Central memory CD8-positive, alpha-beta T cell (primary cell): Measurements from ENCODE around the gene RNF169.

ENCODE experiments used
- ATAC-seq: fragments of 150-1000 bp; cut with Tn5 transposase; replicated peaks from 2 replicates; pipeline ENCODE4 v1.10.0; 2022; ENCODE audit warnings: mild to moderate bottlenecking, moderate FRiP score, moderate number of reproducible peaks; ENCODE audit not compliant: poor library complexity, severe bottlenecking; ENCODE audit errors: extremely low read depth
- DNase-seq, 2 donors: peaks; one replicate each; pipeline ENCODE4 v3.0.0; 2021; ENCODE audit warnings: low spot score in 2 of 2
- H3K27ac Mint-ChIP-seq: one replicate; pipeline ENCODE4 v1.8.0; 2022; ENCODE audit warnings: low read depth, mild to moderate bottlenecking, moderate library complexity, mixed read lengths
- H3K27me3 Mint-ChIP-seq: one replicate; pipeline ENCODE4 v1.8.0; 2022; ENCODE audit warnings: mixed read lengths
- H3K36me3 Mint-ChIP-seq: one replicate; pipeline ENCODE4 v1.8.0; 2022; ENCODE audit warnings: mild to moderate bottlenecking, moderate library complexity, mixed read lengths; ENCODE audit not compliant: insufficient read depth
- H3K4me1 Mint-ChIP-seq: one replicate; pipeline ENCODE4 v1.8.0; 2022; ENCODE audit warnings: mixed read lengths
- H3K4me3 Mint-ChIP-seq: one replicate; pipeline ENCODE4 v1.8.0; 2022; ENCODE audit warnings: mild to moderate bottlenecking, moderate library complexity, mixed read lengths
- H3K9me3 Mint-ChIP-seq: one replicate; pipeline ENCODE4 v1.8.0; 2022; ENCODE audit warnings: mixed read lengths

Gene RNF169

GRCh38 chr11:74717221-74717969 lies 31.3 kb upstream of the RNF169 start:
- H3K9me3 Mint-ChIP-seq: no peaks in the 10 kb centered on the region
- H3K4me1 Mint-ChIP-seq: no peaks in the 10 kb centered on the region
- no peaks in the 10 kb centered on the region for H3K27me3 Mint-ChIP-seq
- H3K4me3 Mint-ChIP-seq: no peak overlapping the region
- H3K27ac Mint-ChIP-seq: no peak overlapping the region
- no peaks in the 10 kb centered on the region for H3K36me3 Mint-ChIP-seq
- ATAC-seq: no peak
- DNase-seq: no peak

GRCh38 chr11:74719011-74719410 lies 29.6 kb upstream of the RNF169 start:
- no peak overlapping the region for H3K4me3 Mint-ChIP-seq
- no peak for ATAC-seq
- DNase-seq: no peak
- no peaks in the 10 kb centered on the region for H3K36me3 Mint-ChIP-seq
- H3K27me3 Mint-ChIP-seq: no peaks in the 10 kb centered on the region
- no peaks in the 10 kb centered on the region for H3K9me3 Mint-ChIP-seq
- no peaks in the 10 kb centered on the region for H3K4me1 Mint-ChIP-seq
- H3K27ac Mint-ChIP-seq: no peak overlapping the region

- DNase-seq (no peak), ATAC-seq (no peak)
- H3K27me3 Mint-ChIP-seq: no peaks in the 10 kb centered on the region
- H3K27ac Mint-ChIP-seq: no peak overlapping the region
- no peaks in the 10 kb centered on the region for H3K9me3 Mint-ChIP-seq
- no peaks in the 10 kb centered on the region for H3K36me3 Mint-ChIP-seq
- H3K4me3 Mint-ChIP-seq: no peak overlapping the region
- no peaks in the 10 kb centered on the region for H3K4me1 Mint-ChIP-seq
Measured at GRCh38 chr11:74720596-74721478, 27.8 kb upstream of the RNF169 start.

GRCh38 chr11:74721479-74721835 lies 27.2 kb upstream of the RNF169 start:
- no peak for ATAC-seq
- Mint-ChIP-seq H3K9me3 (no peaks in the 10 kb centered on the region), H3K4me1 (no peaks in the 10 kb centered on the region), H3K36me3 (no peaks in the 10 kb centered on the region), H3K4me3 (no peak overlapping the region), H3K27ac (no peak overlapping the region), H3K27me3 (no peaks in the 10 kb centered on the region)
- DNase-seq: no peak

- Mint-ChIP-seq H3K4me3 (no peak overlapping the region), H3K36me3 (no peaks in the 10 kb centered on the region), H3K27ac (no peak overlapping the region), H3K4me1 (no peaks in the 10 kb centered on the region), H3K27me3 (no peaks in the 10 kb centered on the region), H3K9me3 (no peaks in the 10 kb centered on the region)
- DNase-seq (no peak), ATAC-seq (no peak)
Measured at GRCh38 chr11:74723511-74723910, 25.1 kb upstream of the RNF169 start.

- no peak for DNase-seq
- Mint-ChIP-seq H3K36me3 (no peaks in the 10 kb centered on the region), H3K4me3 (no peak overlapping the region), H3K27me3 (peaks cover 12% of the 10 kb centered on the region), H3K27ac (no peak overlapping the region), H3K9me3 (no peaks in the 10 kb centered on the region), H3K4me1 (peaks cover 1% of the 10 kb centered on the region)
- ATAC-seq: no peak
Measured at GRCh38 chr11:74725701-74726100, 22.9 kb upstream of the RNF169 start.

- Mint-ChIP-seq H3K4me3 (no peak overlapping the region), H3K27me3 (peaks cover 20% of the 10 kb centered on the region), H3K9me3 (no peaks in the 10 kb centered on the region), H3K27ac (no peak overlapping the region), H3K36me3 (no peaks in the 10 kb centered on the region), H3K4me1 (peaks cover 4% of the 10 kb centered on the region)
- DNase-seq (peak; percentile 33 to 42), ATAC-seq (peak; percentile 71)
Measured at GRCh38 chr11:74726547-74727182, 22.0 kb upstream of the RNF169 start.

- H3K4me3 Mint-ChIP-seq: no peak overlapping the region
- H3K9me3 Mint-ChIP-seq: no peaks in the 10 kb centered on the region
- H3K36me3 Mint-ChIP-seq: no peaks in the 10 kb centered on the region
- H3K27me3 Mint-ChIP-seq: peaks cover 45% of the 10 kb centered on the region
- ATAC-seq: no peak
- H3K4me1 Mint-ChIP-seq: peaks cover 4% of the 10 kb centered on the region
- no peak overlapping the region for H3K27ac Mint-ChIP-seq
- no peak for DNase-seq
Measured at GRCh38 chr11:74729397-74729796, 19.3 kb upstream of the RNF169 start.

- Mint-ChIP-seq H3K27me3 (peaks cover 54% of the 10 kb centered on the region), H3K4me3 (peak overlapping the region; percentile 46), H3K36me3 (no peaks in the 10 kb centered on the region), H3K27ac (no peak overlapping the region), H3K9me3 (no peaks in the 10 kb centered on the region), H3K4me1 (peaks cover 4% of the 10 kb centered on the region)
- ATAC-seq (no peak), DNase-seq (no peak)
Measured at GRCh38 chr11:74730571-74731260, 17.9 kb upstream of the RNF169 start.

GRCh38 chr11:74731301-74732094 lies 17.2 kb upstream of the RNF169 start, which contains the start of gene CHRDL2:
Gene CHRDL2 (minus strand): TSS chr11:74731426. CDS start chr11:74730888, 538 bp downstream.
- H3K27me3 Mint-ChIP-seq: peaks cover 59% of the 10 kb centered on the region
- no peak for DNase-seq
- H3K9me3 Mint-ChIP-seq: no peaks in the 10 kb centered on the region

GRCh38 chr11:74734559-74734925 lies 14.1 kb upstream of the RNF169 start:
- Mint-ChIP-seq H3K4me1 (peaks cover 4% of the 10 kb centered on the region), H3K4me3 (no peak overlapping the region), H3K36me3 (no peaks in the 10 kb centered on the region), H3K9me3 (no peaks in the 10 kb centered on the region), H3K27ac (no peak overlapping the region), H3K27me3 (peaks cover 73% of the 10 kb centered on the region)
- DNase-seq: no peak
- no peak for ATAC-seq

More at GRCh38 chr11:74731301-74732094, 17.2 kb upstream of the RNF169 start, which contains the start of gene CHRDL2:
- H3K27ac Mint-ChIP-seq: no peak within 1 kb of the TSS
- no peaks in the 10 kb centered on the region for H3K36me3 Mint-ChIP-seq
- peaks cover 4% of the 10 kb centered on the region for H3K4me1 Mint-ChIP-seq
- ATAC-seq: no peak
- H3K4me3 Mint-ChIP-seq: peak within 1 kb of the TSS; percentile 46
